ENCODE results near the gene TTC6.

TTC6 gene

GRCh38 chr14:37638599-37638998 lies 43.2 kb downstream of the TTC6 start:
- ATAC-seq, result no peak
- TF ChIP-seq SNAI2 (CRISPR knock-in tag; IDR thresholded peaks at IDR 0.05), result no peak
- no peak for TF ChIP-seq ARNTL (CRISPR knock-in tag; IDR thresholded peaks at IDR 0.05; ENCODE audit: borderline replicate concordance, low read depth)
- TF ChIP-seq ISL1 (CRISPR knock-in tag; IDR thresholded peaks at IDR 0.05), result no peak
- TF ChIP-seq TOX (CRISPR knock-in tag; IDR thresholded peaks at IDR 0.05; ENCODE audit: borderline replicate concordance), result no peak
- TF ChIP-seq, protein P1, sequence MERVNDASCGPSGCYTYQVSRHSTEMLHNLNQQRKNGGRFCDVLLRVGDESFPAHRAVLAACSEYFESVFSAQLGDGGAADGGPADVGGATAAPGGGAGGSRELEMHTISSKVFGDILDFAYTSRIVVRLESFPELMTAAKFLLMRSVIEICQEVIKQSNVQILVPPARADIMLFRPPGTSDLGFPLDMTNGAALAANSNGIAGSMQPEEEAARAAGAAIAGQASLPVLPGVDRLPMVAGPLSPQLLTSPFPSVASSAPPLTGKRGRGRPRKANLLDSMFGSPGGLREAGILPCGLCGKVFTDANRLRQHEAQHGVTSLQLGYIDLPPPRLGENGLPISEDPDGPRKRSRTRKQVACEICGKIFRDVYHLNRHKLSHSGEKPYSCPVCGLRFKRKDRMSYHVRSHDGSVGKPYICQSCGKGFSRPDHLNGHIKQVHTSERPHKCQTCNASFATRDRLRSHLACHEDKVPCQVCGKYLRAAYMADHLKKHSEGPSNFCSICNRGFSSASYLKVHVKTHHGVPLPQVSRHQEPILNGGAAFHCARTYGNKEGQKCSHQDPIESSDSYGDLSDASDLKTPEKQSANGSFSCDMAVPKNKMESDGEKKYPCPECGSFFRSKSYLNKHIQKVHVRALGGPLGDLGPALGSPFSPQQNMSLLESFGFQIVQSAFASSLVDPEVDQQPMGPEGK (CRISPR knock-in tag; IDR thresholded peaks at IDR 0.05; ENCODE audit: borderline replicate concordance), result no peak
- TF ChIP-seq ZC3H10 (CRISPR knock-in tag; IDR thresholded peaks at IDR 0.05), result no peak
- no peak for TF ChIP-seq CSRNP3 (CRISPR knock-in tag; IDR thresholded peaks at IDR 0.05)
- TF ChIP-seq, protein P2, sequence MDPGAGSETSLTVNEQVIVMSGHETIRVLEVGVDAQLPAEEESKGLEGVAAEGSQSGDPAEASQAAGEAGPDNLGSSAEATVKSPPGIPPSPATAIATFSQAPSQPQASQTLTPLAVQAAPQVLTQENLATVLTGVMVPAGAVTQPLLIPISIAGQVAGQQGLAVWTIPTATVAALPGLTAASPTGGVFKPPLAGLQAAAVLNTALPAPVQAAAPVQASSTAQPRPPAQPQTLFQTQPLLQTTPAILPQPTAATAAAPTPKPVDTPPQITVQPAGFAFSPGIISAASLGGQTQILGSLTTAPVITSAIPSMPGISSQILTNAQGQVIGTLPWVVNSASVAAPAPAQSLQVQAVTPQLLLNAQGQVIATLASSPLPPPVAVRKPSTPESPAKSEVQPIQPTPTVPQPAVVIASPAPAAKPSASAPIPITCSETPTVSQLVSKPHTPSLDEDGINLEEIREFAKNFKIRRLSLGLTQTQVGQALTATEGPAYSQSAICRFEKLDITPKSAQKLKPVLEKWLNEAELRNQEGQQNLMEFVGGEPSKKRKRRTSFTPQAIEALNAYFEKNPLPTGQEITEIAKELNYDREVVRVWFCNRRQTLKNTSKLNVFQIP (CRISPR knock-in tag; IDR thresholded peaks at IDR 0.05; ENCODE audit: borderline replicate concordance, low read depth), result no peak
- TF ChIP-seq BACH2 (CRISPR knock-in tag; IDR thresholded peaks at IDR 0.05; ENCODE audit: borderline replicate concordance), result no peak
- no peak for TF ChIP-seq ESRRG (CRISPR knock-in tag; IDR thresholded peaks at IDR 0.05)
- TF ChIP-seq ZFP3 (CRISPR knock-in tag; IDR thresholded peaks at IDR 0.05), result no peak
- TF ChIP-seq ZFP30 (CRISPR knock-in tag; IDR thresholded peaks at IDR 0.05), result no peak
- TF ChIP-seq CSDC2 (CRISPR knock-in tag; IDR thresholded peaks at IDR 0.05), result no peak
- TF ChIP-seq, protein P3, sequence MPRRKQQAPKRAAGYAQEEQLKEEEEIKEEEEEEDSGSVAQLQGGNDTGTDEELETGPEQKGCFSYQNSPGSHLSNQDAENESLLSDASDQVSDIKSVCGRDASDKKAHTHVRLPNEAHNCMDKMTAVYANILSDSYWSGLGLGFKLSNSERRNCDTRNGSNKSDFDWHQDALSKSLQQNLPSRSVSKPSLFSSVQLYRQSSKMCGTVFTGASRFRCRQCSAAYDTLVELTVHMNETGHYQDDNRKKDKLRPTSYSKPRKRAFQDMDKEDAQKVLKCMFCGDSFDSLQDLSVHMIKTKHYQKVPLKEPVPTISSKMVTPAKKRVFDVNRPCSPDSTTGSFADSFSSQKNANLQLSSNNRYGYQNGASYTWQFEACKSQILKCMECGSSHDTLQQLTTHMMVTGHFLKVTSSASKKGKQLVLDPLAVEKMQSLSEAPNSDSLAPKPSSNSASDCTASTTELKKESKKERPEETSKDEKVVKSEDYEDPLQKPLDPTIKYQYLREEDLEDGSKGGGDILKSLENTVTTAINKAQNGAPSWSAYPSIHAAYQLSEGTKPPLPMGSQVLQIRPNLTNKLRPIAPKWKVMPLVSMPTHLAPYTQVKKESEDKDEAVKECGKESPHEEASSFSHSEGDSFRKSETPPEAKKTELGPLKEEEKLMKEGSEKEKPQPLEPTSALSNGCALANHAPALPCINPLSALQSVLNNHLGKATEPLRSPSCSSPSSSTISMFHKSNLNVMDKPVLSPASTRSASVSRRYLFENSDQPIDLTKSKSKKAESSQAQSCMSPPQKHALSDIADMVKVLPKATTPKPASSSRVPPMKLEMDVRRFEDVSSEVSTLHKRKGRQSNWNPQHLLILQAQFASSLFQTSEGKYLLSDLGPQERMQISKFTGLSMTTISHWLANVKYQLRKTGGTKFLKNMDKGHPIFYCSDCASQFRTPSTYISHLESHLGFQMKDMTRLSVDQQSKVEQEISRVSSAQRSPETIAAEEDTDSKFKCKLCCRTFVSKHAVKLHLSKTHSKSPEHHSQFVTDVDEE (CRISPR knock-in tag; IDR thresholded peaks at IDR 0.05), result no peak
- no peak for TF ChIP-seq ZNF565 (CRISPR knock-in tag; conservative IDR thresholded peaks at IDR 0.05; ENCODE audit: low read depth)
- TF ChIP-seq OSR1 (CRISPR knock-in tag; IDR thresholded peaks at IDR 0.05), result no peak
- no peak for TF ChIP-seq GLIS3 (CRISPR knock-in tag; IDR thresholded peaks at IDR 0.05)
- no peak for TF ChIP-seq CREB5 (CRISPR knock-in tag; IDR thresholded peaks at IDR 0.05; ENCODE audit: low read depth)
- no peak for TF ChIP-seq RARB (CRISPR knock-in tag; IDR thresholded peaks at IDR 0.05)
- TF ChIP-seq TCF4 (CRISPR knock-in tag; IDR thresholded peaks at IDR 0.05; ENCODE audit: borderline replicate concordance), result no peak

DNA sequence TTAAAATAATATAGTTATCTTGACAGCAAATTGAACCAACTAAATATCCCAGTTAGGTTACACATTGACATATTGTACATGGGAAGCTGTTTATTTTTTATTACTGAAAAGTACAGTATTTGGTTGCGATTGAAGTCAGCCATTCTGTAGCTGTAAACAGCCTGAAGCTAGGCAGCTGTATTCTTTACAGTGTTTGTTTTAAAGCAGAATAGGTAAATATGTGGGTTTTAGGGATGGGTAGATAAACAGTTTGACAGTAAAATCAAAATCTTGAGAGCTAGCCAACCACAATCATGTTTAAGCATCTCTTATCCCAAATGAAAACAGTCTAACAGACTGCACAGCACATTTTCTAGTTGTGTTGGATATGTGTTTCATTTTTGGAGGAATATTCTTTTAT lies 45.7 kb downstream of the TTC6 start:
- TF ChIP-seq CSDC2 (CRISPR knock-in tag; IDR thresholded peaks at IDR 0.05) (no peak), RARB (CRISPR knock-in tag; IDR thresholded peaks at IDR 0.05) (no peak)
- TF ChIP-seq, protein P2 (CRISPR knock-in tag; IDR thresholded peaks at IDR 0.05; ENCODE audit: borderline replicate concordance, low read depth), result no peak
- no peak for ATAC-seq

DNA sequence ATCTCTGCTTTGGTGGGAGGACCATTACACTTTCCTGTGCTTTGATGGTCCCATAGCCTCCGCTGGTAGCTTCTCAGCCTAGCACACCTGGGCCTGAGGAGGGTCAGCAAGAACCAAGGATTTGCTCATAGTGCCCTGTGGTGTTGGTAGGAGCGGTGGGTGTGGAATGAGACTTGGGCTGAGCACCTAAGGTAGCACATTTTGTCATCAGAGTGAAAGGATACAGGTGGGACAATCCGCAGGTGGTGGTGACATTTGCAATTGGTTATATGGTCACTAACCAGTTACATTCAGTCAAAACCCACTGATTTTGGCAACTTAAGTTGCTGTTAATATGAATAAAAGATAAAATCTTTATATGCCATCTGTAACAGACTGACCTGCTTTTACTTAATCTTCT lies 46.7 kb downstream of the TTC6 start:
- no peak for ATAC-seq
- TF ChIP-seq, protein P1 (CRISPR knock-in tag; IDR thresholded peaks at IDR 0.05; ENCODE audit: borderline replicate concordance), result no peak
- TF ChIP-seq ZC3H10 (CRISPR knock-in tag; IDR thresholded peaks at IDR 0.05), result no peak
- TF ChIP-seq TOX (CRISPR knock-in tag; IDR thresholded peaks at IDR 0.05; ENCODE audit: borderline replicate concordance), result no peak
- TF ChIP-seq, protein P3 (CRISPR knock-in tag; IDR thresholded peaks at IDR 0.05), result no peak
- TF ChIP-seq CSDC2 (CRISPR knock-in tag; IDR thresholded peaks at IDR 0.05), result no peak
- TF ChIP-seq CSRNP3 (CRISPR knock-in tag; IDR thresholded peaks at IDR 0.05), result no peak

Data from SK-N-SH treated with all-trans-retinoic acid at 6 μM for 48 hours (cell line).